Type B pancreatic cell (in vitro differentiated cells): ENCODE data around the gene KRTAP23-1. TPM values are rescaled to one million over a fixed set of nuclear protein-coding genes. Genes with fewer than 3 reads are reported as not detected.

Experiments
- DNase-seq: peaks from one replicate; pipeline ENCODE4 v3.0.0; 2021; ENCODE audit warnings: mixed read lengths; ENCODE audit not compliant: unreplicated experiment; ENCODE audit errors: extremely low spot score
- H3K27ac Mint-ChIP-seq: 2 replicates; pipeline ENCODE4 v1.8.0; 2021; ENCODE audit warnings: mild to moderate bottlenecking, mixed read lengths
- H3K27me3 Mint-ChIP-seq: 2 replicates; pipeline ENCODE4 v1.8.0; 2021; ENCODE audit warnings: mixed read lengths
- H3K36me3 Mint-ChIP-seq: 2 replicates; pipeline ENCODE4 v1.8.0; 2021; ENCODE audit warnings: mixed read lengths
- H3K4me1 Mint-ChIP-seq: one replicate; pipeline ENCODE4 v1.8.0; 2021; ENCODE audit warnings: mixed read lengths; ENCODE audit not compliant: unreplicated experiment
- H3K4me3 Mint-ChIP-seq: 2 replicates; pipeline ENCODE4 v1.8.0; 2021; ENCODE audit warnings: mild to moderate bottlenecking, mixed read lengths
- H3K9me3 Mint-ChIP-seq: 2 replicates; pipeline ENCODE4 v1.8.0; 2021; ENCODE audit warnings: mixed read lengths
- long read RNA-seq: library from polyadenylated mRNA; unstranded; transcript quantifications from one replicate; pipeline ENCODE4 v2.0.0, GENCODE V29; 2020
- total RNA-seq: library from RNA; stranded (reverse); gene quantifications from 2 replicates; pipeline ENCODE4 v1.2.1, GENCODE V29; 2021; ENCODE audit warnings: low replicate concordance
- TF ChIP-seq, protein P1 (sequence below): fragments of 200-600 bp; sonication (generic); conservative IDR thresholded peaks from 2 replicates; pipeline ENCODE4 v1.5.0; 2021; ENCODE audit warnings: antibody characterized with exemption, mild to moderate bottlenecking

Gene KRTAP23-1, protein sequence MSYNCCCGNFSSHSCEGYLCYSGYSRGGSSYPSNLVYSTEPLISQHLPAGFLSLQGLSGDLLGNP
- total RNA-seq = not detected in 2 replicates
- long read RNA-seq = 0 reads

DNA sequence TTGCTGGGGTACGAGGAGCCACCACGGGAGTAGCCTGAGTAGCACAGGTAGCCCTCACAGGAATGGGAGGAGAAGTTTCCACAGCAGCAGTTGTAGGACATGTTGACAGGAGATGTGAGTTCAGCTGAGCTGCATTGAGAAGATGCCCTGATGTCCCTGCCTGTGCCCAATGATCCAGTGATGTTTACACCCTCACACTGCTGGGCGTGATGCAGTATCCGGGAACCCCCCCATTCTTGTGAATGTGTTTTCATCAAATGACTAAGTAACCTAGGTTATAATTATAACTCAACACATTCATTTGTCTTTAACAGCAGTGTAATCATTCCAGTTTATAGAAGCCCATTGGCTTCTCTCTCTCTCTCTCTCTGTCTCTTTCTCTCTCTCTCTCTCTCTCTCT lies at the start of gene KRTAP23-1:
Gene KRTAP23-1, minus strand, starts transcription at position 101 of the 400 bp plus-strand sequence. Its CDS starts 0 bp downstream, at position 101.
- peaks cover 8% of the 10 kb centered on the region for H3K9me3 Mint-ChIP-seq
- TF ChIP-seq, protein P1, sequence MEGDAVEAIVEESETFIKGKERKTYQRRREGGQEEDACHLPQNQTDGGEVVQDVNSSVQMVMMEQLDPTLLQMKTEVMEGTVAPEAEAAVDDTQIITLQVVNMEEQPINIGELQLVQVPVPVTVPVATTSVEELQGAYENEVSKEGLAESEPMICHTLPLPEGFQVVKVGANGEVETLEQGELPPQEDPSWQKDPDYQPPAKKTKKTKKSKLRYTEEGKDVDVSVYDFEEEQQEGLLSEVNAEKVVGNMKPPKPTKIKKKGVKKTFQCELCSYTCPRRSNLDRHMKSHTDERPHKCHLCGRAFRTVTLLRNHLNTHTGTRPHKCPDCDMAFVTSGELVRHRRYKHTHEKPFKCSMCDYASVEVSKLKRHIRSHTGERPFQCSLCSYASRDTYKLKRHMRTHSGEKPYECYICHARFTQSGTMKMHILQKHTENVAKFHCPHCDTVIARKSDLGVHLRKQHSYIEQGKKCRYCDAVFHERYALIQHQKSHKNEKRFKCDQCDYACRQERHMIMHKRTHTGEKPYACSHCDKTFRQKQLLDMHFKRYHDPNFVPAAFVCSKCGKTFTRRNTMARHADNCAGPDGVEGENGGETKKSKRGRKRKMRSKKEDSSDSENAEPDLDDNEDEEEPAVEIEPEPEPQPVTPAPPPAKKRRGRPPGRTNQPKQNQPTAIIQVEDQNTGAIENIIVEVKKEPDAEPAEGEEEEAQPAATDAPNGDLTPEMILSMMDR = no peak
- H3K27ac Mint-ChIP-seq = no peak within 1 kb of the TSS
- no peaks in the 10 kb centered on the region for H3K27me3 Mint-ChIP-seq
- peaks cover 4% of the 10 kb centered on the region for H3K4me1 Mint-ChIP-seq
- H3K4me3 Mint-ChIP-seq = no peak within 1 kb of the TSS
- no peak for DNase-seq
- H3K36me3 Mint-ChIP-seq = no peaks in the 10 kb centered on the region

DNA sequence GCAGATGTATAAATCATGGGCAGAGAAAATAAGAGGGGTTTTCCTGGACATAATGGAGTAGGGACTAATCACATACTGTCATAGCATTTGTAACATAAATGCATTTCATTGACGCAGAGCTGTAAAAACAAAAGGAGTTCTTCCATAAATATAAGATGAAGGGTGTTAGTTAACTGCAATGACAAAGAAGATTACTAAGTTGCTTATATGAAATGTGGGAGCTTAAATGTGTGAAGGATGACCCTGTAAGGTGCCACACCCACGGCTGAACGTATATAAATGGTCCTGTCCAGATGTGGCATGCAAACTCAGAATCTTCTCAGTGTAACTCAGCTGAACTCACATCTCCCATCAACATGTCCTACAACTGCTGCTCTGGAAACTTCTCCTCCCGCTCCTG lies 47.3 kb upstream of the KRTAP23-1 start, which contains the start of gene KRTAP13-1:
Gene KRTAP13-1, plus strand, starts transcription at position 301 of the 400 bp plus-strand sequence. Its CDS starts 56 bp downstream, at position 357.
- Mint-ChIP-seq H3K4me1 (no peaks in the 10 kb centered on the region), H3K27me3 (peaks cover 14% of the 10 kb centered on the region), H3K36me3 (no peaks in the 10 kb centered on the region), H3K9me3 (peaks cover 11% of the 10 kb centered on the region), H3K27ac (no peak within 1 kb of the TSS), H3K4me3 (no peak within 1 kb of the TSS)
- TF ChIP-seq, protein P1 = no peak
- no peak for DNase-seq

DNA sequence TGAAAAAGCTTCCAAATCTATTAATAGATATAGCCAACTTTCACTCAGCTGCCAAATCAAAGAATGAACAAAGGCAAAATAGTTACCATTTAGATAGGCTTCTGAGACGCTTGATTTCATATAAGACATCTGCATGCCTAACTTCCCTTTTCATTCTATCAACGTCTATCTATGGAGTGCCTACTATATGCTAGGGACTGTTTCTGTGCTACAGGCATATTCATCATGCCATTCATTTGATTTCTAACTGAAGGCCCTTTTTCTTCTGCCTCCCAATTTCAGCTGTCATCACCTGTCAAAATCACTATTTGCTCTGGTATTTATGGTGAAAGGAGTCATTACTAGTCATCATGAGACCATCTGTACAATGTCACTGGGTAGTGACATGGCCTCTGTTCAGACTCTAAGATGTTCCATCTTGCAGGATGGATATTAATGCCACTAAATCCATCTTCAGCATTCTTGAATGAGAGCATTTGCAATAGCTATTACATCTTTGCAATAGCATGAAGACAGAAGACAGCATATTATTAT lies 43.2 kb upstream of the KRTAP23-1 start:
- no peak overlapping the region for H3K27ac Mint-ChIP-seq
- no peaks in the 10 kb centered on the region for H3K4me1 Mint-ChIP-seq
- no peak overlapping the region for H3K4me3 Mint-ChIP-seq
- DNase-seq = no peak
- peaks cover 21% of the 10 kb centered on the region for H3K9me3 Mint-ChIP-seq
- peaks cover 25% of the 10 kb centered on the region for H3K27me3 Mint-ChIP-seq
- no peaks in the 10 kb centered on the region for H3K36me3 Mint-ChIP-seq
- TF ChIP-seq, protein P1 = no peak

DNA sequence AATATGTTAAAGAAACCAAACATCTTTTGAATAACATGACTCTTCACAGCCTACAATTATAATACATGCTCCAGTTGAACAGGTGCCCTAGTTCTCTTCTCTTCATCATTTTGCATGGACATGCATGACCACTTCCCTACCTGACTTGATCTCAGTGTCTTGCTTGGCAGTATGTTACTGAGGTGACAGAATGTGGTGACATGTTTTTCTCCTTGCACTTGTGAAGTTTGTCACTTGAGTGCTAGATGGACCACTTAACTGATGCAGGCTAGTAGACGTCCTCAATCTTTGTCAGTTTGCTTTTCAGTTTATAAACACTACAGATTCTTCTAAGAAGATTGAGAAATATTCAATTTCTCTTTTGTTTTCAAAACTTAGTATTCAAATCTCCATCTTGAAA lies 33.8 kb upstream of the KRTAP23-1 start:
- no peak overlapping the region for H3K4me3 Mint-ChIP-seq
- TF ChIP-seq, protein P1 = no peak
- no peak overlapping the region for H3K27ac Mint-ChIP-seq
- DNase-seq = no peak
- peaks cover 11% of the 10 kb centered on the region for H3K27me3 Mint-ChIP-seq
- H3K9me3 Mint-ChIP-seq = no peaks in the 10 kb centered on the region
- H3K36me3 Mint-ChIP-seq = no peaks in the 10 kb centered on the region
- no peaks in the 10 kb centered on the region for H3K4me1 Mint-ChIP-seq

DNA sequence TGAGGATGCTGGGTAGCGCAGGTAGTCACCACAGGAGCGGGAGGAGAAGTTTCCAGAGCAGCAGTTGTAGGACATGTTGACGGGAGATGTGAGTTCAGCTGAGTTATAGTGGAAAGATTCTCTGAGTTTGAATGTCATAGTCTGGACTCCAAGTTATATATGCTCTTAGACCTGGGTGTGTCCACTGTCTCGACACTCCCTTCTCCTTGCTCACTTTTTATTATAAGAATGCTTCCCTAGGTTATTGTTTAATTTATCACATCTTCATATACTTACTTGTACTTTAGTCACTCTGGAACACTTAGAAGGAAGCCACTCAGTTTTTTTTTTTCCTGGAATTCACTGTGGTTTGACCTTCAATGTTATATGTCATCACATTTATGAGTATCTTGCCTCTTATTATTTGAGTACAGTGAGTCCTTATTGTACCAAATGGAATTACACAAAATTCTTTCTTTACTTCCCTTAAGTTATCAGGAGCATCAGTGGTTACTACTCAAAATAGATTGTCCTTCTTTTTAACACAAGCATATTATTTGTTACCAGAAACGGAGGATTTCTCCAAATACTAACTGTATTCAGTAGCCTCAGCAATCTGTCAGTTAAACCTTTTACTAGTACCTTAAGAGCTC lies 23.8 kb upstream of the KRTAP23-1 start, which contains the start of gene KRTAP13-2:
Gene KRTAP13-2, minus strand, starts transcription at position 133 of the 632 bp plus-strand sequence. Its CDS starts 58 bp downstream, at position 75.
- no peaks in the 10 kb centered on the region for H3K36me3 Mint-ChIP-seq
- H3K27me3 Mint-ChIP-seq = no peaks in the 10 kb centered on the region
- no peaks in the 10 kb centered on the region for H3K9me3 Mint-ChIP-seq
- no peak within 1 kb of the TSS for H3K27ac Mint-ChIP-seq
- TF ChIP-seq, protein P1 = no peak
- H3K4me3 Mint-ChIP-seq = no peak within 1 kb of the TSS
- H3K4me1 Mint-ChIP-seq = no peaks in the 10 kb centered on the region
- no peak for DNase-seq
